HG03159 (cell line): Measurements from ENCODE around the gene METTL14.

Experiments used
- ATAC-seq: cut with Tn5 transposase; IDR thresholded peaks from one replicate; pipeline ENCODE4 v1.9.1; 2021; ENCODE audit warnings: mild to moderate bottlenecking, moderate library complexity; ENCODE audit not compliant: unreplicated experiment

The METTL14 gene

DNA sequence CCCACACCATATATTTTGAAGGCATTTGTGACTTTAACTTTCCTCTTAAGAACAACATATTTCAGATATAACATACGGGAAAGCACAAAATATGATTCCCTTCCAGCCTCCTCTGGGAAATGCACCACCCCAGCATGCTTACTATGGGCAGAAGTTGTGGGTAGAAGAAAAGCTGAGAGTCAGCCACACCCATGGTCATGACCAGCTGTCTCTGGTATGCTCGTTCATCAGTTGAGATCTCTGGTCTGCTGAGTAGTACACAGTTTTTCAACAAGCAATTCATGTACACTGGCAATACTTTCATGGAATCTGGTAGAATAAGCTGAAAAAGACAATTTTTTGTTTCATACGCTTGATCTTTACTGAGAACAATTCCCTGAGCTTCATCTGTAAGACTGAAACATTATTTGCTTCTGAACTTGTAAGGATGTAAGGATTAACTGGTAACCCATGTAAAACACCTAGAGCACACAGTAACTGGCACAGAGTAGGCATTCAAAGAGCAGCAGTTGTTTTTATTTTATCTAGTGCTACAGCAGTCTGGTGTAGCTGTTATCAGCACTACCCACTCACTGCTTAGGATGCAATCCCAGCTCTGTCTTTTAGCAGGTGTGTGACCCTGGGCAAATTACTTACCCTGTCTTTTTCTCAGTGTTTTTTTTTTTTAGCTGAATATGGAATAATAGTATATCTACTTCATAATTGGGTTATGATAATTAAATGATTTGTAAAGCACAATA, 47.6 kb downstream of the METTL14 start:
- no peak for ATAC-seq

DNA sequence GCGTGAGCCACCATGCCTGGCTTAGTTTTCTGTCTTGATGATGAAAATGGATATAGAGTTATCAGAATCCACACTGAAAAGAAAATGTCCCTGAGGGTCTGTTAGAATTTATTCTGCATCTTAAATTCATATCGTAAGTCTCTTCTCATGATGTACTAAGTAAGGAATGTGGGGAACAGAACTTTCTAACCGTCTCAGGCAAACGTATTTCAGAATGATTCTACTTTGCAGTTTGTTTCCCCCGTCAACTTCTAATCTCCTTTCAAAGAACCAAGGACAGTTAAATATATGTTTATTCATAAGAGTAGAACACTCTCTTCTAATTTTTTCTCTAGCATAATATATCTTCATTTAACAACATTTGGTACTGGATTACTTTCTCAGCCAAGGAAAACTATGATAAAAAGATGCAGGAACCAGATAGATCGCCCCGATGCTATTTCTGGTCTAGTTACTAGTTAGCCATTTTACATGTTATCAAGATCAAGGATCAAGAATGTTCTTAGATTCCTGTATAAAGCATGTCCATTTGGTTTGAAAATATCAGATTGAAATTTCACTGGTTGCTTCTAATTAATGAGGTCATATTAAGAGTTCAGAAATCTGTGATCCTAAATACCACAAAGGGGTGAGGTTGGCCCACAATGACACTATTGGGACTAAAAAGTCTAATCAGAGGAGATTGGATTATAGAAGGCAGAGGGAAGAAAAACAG, 49.5 kb downstream of the METTL14 start:
- no peak for ATAC-seq

DNA sequence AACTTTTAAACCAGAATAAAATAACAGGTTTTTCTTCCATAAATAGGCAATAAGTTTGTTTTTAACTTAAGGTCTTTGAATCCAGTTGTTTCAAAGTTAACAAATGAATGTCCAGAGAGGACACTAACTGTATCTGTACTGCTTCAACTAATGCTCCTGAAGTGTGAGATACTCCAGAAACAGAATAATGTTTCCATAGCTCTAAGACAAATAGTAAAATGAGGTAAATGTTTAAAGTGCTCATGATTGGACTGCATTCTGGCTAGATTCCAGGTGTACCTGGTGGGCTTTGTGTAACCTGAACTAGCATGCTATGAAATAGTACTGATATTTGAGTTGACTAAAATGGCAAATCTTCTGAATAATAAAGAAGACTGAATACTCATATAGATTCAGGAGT, 51.7 kb downstream of the METTL14 start:
- ATAC-seq, result no peak

DNA sequence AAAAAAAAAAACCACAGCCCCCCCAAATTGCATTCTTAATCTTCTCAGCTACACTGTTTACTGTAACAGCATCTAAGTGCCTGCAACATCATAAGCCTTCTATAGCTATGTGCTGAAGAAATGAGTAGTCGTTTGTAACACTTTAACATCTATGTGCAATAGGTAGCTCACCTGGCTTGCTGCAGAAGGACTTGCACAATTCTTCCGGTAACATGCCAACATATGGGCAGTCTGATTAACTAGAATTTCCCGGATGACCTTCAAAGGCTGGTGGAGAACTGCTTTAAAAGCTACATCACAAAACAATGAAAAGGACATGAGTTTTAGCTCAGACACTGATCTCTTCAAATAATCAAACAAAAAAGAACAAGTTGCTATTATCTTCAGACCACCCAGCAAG, 52.9 kb downstream of the METTL14 start:
- ATAC-seq, result no peak

DNA sequence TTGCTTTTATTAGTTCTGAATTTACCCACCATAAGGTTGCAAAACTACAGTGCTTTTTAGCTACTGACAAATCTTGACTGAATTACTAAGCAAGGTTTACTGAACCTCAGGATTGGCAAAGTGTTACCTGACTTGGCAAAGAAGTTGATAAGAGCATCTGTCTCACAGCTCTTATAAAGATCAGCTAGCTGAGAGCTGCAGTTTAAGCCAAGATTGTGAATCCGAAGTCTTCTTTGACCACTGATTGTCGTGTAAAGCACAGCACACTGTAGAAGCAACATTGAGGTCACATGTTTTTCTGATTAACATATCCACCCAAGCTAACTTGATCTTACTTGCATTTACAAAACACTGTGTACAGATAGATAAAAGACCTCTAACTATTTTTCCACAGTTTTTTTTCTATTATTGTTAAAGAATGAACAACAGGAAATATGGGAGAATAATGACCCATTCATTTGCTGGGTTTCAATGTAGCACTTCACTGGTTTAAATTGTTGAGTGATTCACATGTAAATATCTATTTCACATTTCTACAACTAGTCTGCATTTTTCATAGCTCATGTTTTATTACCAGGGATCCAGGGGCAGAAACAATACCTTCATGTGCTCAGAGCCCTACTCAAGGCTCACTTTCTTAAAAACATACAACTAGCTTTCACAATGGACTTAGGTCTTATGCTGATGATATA, 54.0 kb downstream of the METTL14 start:
- no peak for ATAC-seq

DNA sequence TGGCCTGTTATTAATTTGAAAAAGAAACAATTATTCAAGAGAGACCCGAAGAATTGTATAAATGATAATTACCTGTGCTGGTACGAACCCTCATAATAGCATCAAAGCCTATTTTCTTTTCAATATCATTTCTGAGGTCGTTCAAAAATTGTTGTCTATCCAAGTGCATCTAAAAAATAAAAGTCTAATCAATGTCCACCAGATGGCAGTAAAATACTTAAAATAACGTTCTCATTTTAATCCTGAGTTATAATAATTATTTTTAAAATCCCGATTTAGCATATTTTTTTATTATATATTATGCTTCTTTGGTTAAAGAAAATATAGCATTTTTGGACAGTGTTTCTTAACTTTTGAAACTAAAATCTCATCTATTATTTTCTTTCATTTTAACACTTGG, 55.7 kb downstream of the METTL14 start:
- no peak for ATAC-seq

DNA sequence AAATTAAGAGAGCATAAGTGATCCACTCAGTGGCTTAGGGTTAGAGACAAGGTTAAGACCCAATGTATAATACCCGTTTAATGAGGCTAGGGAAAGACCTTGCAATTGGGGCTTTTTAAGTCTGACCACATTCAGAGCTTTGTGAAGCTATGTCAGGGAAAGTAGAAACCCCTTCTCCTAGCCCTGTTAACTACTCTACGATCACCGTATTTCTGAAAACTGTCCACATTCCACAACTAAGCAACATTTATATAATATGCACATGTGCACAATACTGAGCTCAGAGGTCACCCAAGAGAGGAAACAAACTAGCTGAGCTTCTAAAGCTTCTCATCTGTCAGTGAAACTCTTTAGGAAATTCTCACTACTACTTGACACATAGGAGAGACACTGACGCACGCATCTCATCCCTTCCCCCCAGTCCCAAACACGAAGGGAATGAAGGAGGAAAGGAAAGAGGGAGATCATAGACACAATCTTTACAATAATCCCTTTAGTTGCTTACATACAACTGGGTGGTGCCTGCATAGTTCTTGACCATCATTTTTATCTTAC, 56.2 kb downstream of the METTL14 start:
- no peak for ATAC-seq

DNA sequence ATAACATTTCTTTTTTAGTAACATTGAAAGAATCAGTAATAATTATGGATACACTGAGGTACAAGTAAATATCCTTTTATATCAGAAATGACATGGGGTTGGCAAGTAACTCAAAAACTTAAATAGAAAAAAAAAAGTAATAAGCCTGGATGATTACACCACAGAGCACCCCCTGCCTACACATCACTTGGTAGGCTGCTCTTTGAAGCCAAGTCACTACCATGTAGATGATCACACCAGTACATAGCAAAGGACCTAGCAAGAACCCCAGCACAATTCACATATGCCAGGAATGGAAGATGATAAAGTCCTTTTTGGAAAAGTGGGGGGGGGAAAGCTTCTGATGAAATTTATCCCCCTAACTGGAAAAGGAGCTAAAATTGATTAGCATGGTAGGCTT, 56.9 kb downstream of the METTL14 start:
- ATAC-seq, result no peak

DNA sequence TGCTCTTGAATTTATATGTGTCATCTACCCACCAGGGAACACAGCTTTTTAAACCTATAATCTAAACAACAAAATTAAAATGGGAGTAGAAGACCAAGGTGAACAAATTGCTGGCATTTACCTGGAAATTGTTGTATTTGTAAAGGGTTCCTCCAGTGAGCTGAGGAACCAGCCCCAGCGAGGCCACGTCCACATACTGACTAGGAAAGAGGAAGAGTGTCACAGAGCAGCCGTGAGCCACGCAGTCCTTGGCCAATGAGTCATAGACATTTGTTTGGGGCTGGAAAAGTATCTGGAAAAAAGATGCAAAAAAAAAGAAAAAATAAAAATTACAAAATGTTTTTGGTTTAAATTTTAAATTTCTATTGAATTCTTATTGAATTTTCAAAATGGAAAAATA, 58.7 kb downstream of the METTL14 start:
- ATAC-seq, result no peak

DNA sequence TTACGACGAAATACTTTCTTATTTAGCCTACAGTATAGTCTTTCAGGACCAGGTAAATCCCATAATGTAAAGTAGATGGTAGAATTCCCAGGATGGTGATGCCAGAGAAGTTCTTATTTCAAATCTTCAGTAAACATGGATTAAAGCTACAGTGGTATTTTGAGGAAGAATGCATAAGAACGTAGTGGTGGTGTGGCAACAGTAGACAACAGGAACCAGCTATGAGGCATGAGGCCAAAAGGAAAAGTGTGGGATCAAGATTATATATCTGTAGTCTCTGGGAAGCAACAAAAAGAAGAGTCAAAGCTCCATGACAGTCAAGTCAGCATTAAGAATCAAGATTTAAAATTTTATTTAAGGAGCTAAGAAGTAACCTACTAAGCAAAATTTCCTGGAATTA, 60.2 kb downstream of the METTL14 start:
- no peak for ATAC-seq

DNA sequence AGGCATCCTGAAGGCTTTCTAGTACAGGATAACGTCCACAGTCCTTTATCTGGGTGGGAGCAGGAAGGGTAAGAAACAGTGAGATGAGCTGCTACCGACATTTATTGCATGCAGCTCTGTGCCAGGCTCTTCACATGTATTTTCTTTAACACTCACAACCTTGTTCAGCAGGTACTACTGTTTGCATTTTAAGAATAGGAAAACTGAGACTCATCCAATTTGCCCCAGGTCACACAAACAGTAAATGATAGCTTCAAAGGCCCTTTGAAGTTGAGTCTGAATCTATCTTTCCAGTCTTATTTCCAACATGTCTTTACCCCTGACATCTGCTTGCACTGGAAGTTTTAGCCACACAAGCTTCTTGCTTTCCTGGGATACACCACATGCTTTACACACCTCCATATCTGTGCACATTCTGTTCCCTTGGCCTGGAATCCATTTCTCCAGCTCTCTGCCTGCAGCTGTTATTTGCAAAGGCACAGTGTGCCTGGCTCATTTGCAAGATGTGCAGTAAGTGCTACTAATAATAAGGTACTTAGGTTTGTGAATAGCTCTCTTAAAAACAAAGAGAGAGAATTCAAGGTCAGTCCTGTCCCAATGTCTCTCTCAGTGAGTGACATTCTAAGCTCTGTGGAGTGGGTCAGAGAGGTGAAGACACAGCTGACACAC, 61.2 kb downstream of the METTL14 start:
- no peak for ATAC-seq

DNA sequence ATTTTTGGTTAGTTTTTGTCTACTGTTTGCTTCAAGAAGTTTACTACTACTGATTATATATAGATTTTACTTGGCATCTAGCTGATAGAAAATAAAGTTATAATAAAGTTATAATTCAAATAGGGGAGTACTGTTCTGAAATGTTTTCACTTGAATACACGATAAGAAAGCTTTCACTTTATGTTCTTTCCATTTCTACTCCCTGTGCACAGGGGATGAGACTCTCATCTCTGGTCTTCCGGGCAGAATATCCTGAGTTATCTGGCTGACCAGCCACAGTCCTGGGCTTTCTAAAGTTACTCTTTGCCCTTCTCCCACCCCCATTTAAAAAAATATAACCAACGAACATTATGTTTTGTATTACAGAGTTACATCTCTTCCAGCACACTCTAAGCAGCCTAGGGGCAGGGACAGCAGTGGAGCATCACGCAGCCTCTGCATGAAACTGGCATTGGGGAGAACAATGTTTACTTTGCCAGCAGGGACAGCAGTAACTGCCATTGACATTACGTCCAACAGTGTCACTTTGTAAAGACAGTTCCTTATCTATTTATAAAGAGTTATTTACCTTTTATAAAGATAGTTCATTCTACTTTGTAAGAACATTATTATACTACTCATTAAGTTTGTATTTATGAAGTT, 64.3 kb downstream of the METTL14 start:
- no peak for ATAC-seq

DNA sequence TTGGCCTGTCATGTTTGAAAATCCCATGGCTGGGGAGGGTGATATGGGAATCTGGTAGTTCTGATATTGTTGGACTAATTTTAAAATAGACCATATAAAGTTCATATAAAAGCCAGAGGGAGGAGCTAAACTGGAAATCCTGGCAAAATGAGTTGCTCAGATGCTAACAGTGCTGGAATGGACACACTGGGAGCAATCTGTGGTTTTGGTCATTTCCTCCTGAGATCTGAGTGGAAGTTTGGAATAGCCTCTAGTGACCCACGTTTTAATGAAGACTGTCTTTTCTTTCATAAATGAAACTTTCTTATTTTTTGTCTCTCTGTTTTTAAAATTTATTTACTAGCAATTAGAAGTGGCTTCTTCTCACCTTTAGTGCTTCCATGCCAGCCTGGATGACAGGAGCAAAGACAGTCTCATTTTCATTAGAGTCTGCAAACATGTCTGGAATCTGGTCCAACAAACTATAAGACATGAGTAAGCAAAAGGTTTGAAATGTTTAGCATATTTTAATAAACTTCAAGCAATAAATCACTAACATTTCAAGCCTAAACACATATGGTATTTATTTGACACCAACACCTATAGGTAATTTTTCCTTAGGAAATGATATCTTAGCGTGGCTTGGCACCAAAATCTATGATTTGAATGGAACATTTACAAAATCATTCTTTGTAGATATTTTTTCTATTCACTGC, 66.6 kb downstream of the METTL14 start:
- ATAC-seq, result no peak

DNA sequence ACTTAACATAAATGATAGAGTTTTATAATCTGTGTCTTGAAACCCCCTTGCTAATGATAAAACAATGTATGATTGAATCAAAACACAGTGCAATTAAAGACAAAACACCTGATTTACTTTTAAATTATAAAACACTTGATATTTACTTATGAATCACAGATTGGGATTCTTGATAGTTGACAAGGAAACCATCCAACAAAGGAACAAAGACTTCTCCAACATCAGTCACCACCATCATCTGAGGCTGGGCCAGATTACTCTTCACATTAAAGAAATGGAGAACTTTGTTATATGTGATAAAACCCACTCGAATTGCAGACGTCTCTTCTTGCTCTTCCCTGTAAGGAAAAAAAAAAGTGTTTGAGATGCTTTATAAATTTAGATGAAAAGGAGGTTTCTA, 67.4 kb downstream of the METTL14 start:
- no peak for ATAC-seq

DNA sequence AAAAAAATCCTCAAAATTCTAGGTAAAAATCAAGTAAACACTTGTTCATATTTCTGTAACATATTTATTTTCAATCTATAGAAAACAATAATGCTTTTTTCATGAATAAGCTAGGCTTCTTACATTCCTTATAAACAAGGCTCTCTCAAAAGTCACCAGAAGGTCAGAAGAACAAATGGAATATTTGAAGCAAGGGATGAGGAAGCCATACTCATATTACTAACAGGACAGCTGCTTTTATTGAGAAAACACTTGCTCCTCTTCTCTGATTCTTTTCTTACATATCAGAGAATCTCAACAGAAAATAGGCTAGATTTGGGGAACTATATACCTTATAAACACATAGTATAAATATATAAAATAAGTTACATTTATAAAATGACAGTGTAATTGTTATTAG, 67.9 kb downstream of the METTL14 start:
- ATAC-seq, result no peak

DNA sequence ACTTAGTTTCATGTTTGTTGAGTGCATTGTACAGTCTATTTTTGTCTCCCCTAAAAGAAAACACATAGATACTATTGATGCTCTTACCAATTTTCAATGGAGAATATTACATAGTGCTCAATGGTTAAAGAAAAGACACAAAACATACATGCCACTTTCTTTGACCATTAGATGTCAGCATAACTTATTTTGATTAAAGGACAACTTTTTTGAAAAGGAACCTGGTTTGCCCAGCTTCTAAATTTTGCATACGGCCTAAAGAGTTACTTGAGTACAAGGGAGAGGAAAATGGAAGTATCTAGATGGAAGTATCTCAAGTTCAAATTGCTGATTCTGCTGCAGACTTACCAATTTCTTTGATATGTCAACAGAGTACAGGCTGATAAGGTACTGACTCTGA, 68.5 kb downstream of the METTL14 start:
- ATAC-seq, result no peak

DNA sequence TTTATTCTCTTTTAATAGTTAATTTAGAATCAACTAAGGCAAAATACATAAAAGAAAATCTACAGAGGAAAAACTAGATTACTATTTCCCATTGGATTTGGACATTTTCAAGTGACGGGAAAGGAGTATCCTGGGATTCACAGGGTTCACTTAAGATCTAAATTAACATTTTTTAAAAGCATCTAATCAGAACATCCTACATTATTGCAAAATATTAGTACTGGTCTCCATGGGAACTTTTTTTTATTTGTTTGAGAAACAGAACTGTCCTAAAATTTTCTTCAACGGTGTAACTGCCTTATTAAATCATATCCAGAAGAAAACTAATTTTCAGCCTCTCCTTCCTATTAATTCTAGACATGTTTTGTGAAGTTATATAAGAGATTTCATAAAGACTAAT, 69.7 kb downstream of the METTL14 start:
- ATAC-seq, result no peak

DNA sequence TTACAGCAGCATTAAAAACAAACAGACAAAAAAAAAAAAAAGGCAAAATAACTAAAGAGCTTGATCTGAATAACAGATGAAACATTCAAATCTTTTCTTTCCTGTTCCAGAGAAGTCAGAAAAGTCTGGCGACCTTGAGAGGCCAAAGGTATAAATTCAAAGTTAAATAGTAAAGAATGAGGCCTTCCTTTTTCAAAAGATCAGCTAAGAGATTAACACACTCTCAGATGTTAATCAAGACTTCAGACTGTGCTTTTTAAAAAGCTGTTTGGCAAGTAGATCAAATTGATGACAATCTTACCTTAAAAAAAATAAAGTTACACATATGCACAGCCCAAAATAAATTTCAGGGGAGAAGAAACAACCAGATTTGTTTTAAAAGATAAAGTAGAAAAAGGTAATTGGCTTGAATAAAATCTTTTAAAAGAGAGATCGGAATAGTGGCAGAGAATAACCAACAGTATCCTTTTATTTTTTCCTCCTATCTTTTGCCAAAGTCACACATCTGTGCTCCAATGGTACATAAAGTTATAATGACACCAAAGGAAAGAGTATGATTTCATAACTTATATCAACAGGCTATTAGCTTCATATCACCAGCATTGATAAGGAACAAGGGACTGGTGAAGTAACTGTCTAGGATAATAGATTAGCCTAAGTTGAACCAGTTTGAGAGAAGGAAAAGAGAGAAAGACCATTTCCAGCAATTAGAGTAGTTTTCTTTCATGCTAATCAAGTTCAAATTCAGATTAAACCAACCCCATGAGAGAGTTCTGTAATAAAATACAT, 70.4 kb downstream of the METTL14 start:
- ATAC-seq, result no peak

DNA sequence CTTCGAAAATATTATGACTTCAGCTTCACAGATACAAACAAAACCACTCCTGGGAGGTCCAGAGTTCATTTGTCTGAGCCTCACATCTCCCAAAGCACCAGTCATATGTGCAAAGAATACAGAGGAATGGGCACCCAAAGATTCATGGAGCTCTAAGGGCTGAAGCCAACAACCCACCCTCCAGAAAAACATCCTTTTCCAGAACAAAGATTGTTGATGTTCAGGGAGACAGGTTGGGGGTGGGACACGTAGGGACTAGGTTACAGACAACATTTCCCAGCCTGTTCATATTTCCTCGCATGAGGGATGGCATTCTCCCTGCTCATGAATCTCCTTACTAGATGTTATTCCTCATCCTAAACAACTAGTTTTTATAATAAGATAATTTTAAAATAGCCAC, 71.2 kb downstream of the METTL14 start:
- ATAC-seq, result no peak
